Measurements from ENCODE around the gene CDH9.

The CDH9 gene

GRCh38 chr5:27038476-27038875, at the start of gene CDH9:
Gene CDH9, minus strand, starts transcription at chr5:27038586. Its CDS starts 50,253 bp downstream, at chr5:26988333.
- DNase-seq (ENCODE audit: low read depth in 2 of 3, low spot score in 2 of 3) = no peak

- DNase-seq (ENCODE audit: low read depth in 2 of 3, low spot score in 2 of 3) = no peak
Observed at GRCh38 chr5:27087747-27088146, 49.4 kb upstream of the CDH9 start.

- DNase-seq (ENCODE audit: low read depth in 2 of 3, low spot score in 2 of 3) = no peak
Observed at GRCh38 chr5:27083449-27084415, 45.3 kb upstream of the CDH9 start.

GRCh38 chr5:27080147-27080546, 41.8 kb upstream of the CDH9 start:
- DNase-seq (ENCODE audit: low read depth in 2 of 3, low spot score in 2 of 3) = no peak

- no peak for DNase-seq (ENCODE audit: low read depth in 2 of 3, low spot score in 2 of 3)
Observed at GRCh38 chr5:27062451-27062850, 24.1 kb upstream of the CDH9 start.

- no peak for DNase-seq (ENCODE audit: low read depth in 2 of 3, low spot score in 2 of 3)
Observed at GRCh38 chr5:27048510-27048909, 10.1 kb upstream of the CDH9 start.

GRCh38 chr5:27041372-27041771, 3.0 kb upstream of the CDH9 start:
- DNase-seq (ENCODE audit: low read depth in 2 of 3, low spot score in 2 of 3) = no peak

- no peak for DNase-seq (ENCODE audit: low read depth in 2 of 3, low spot score in 2 of 3)
Observed at GRCh38 chr5:27034565-27034964, 3.8 kb downstream of the CDH9 start.

GRCh38 chr5:27026801-27027200, 11.6 kb downstream of the CDH9 start:
- DNase-seq (ENCODE audit: low read depth in 2 of 3, low spot score in 2 of 3) = no peak

- no peak for DNase-seq (ENCODE audit: low read depth in 2 of 3, low spot score in 2 of 3)
Observed at GRCh38 chr5:27026063-27026462, 12.3 kb downstream of the CDH9 start.

GRCh38 chr5:27021471-27021870, 16.9 kb downstream of the CDH9 start:
- DNase-seq (ENCODE audit: low read depth in 2 of 3, low spot score in 2 of 3) = no peak

GRCh38 chr5:27020973-27021372, 17.4 kb downstream of the CDH9 start:
- DNase-seq (ENCODE audit: low read depth in 2 of 3, low spot score in 2 of 3) = no peak

- no peak for DNase-seq (ENCODE audit: low read depth in 2 of 3, low spot score in 2 of 3)
Observed at GRCh38 chr5:27015758-27016157, 22.6 kb downstream of the CDH9 start.

GRCh38 chr5:27011274-27011673, 27.1 kb downstream of the CDH9 start:
- no peak for DNase-seq (ENCODE audit: low read depth in 2 of 3, low spot score in 2 of 3)

GRCh38 chr5:27010646-27011045, 27.7 kb downstream of the CDH9 start:
- no peak for DNase-seq (ENCODE audit: low read depth in 2 of 3, low spot score in 2 of 3)

GRCh38 chr5:27009540-27009915, 28.9 kb downstream of the CDH9 start:
- DNase-seq (ENCODE audit: low read depth in 2 of 3, low spot score in 2 of 3) = no peak

- no peak for DNase-seq (ENCODE audit: low read depth in 2 of 3, low spot score in 2 of 3)
Observed at GRCh38 chr5:27008604-27009539, 29.5 kb downstream of the CDH9 start.

- no peak for DNase-seq (ENCODE audit: low read depth in 2 of 3, low spot score in 2 of 3)
Observed at GRCh38 chr5:27007121-27007520, 31.3 kb downstream of the CDH9 start.

- DNase-seq (ENCODE audit: low read depth in 2 of 3, low spot score in 2 of 3) = no peak
Observed at GRCh38 chr5:26986985-26987384, 51.4 kb downstream of the CDH9 start.

- DNase-seq (ENCODE audit: low read depth in 2 of 3, low spot score in 2 of 3) = no peak
Observed at GRCh38 chr5:26981750-26982149, 56.6 kb downstream of the CDH9 start.

- no peak for DNase-seq (ENCODE audit: low read depth in 2 of 3, low spot score in 2 of 3)
Observed at GRCh38 chr5:26959290-26959689, 79.1 kb downstream of the CDH9 start.

- no peak for DNase-seq (ENCODE audit: low read depth in 2 of 3, low spot score in 2 of 3)
Observed at GRCh38 chr5:26955161-26955560, 83.2 kb downstream of the CDH9 start.

Data from activated CD8-positive, alpha-beta memory T cell treated with anti-CD3 and anti-CD28 coated beads for 48 hours (primary cell).